ENCODE measurements around the gene ELK4. TPM values are rescaled to one million over a fixed set of nuclear protein-coding genes. Genes with fewer than 3 reads are reported as not detected.

ELK4 gene
- total RNA-seq: 25.3 TPM

GRCh38 chr1:205631768-205632668 lies at the start of gene ELK4:
Gene ELK4, minus strand, starts transcription at chr1:205632011. Its CDS starts 8,129 bp downstream, at chr1:205623882.

GRCh38 chr1:205680073-205680851 lies 48.5 kb upstream of the ELK4 start, which contains the start of gene SLC45A3:
Gene SLC45A3, minus strand, starts transcription at chr1:205680509. Its CDS starts 15,853 bp downstream, at chr1:205664656.

Other genes with a start within 250 kb of the ELK4 start
- gene LEMD1, start 210.0 kb downstream of the ELK4 start, total RNA-seq: 64.0 TPM
- 8.4 TPM for gene BLACAT1, start 176.0 kb downstream of the ELK4 start, total RNA-seq
- gene CDK18, start 127.3 kb downstream of the ELK4 start, total RNA-seq: 7.0 TPM
- gene SLC45A3, start 48.5 kb upstream of the ELK4 start, total RNA-seq: 3.1 TPM
- 195 TPM for gene NUCKS1, start 118.2 kb upstream of the ELK4 start, total RNA-seq
- 9.3 TPM for gene RAB29, start 143.5 kb upstream of the ELK4 start, total RNA-seq
- 33.6 TPM for gene SLC41A1, start 181.2 kb upstream of the ELK4 start, total RNA-seq
- not detected for gene PM20D1, start 218.1 kb upstream of the ELK4 start, total RNA-seq